ENCODE results near the gene WSCD1.

Gene WSCD1

DNA sequence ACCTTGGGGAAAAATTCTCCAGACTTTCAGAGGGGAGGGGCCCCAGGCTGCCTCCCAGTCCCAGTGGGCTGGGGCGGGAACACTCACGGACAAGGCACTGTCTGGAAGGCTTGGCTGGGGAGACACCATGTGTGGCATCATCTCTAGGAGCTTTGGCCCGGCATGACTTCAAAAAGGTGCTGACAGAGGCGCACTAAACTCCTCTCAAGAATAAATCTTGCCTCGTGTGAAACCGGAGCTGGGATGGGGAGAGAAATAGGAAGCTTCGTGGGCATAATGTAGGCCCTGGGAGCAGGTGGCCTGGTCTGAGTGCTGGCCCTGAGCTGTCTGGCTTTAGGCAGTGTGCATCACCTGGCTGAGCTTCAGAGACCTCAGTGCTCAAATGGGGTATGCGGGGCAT lies 5.7 kb downstream of the WSCD1 start:
- TF ChIP-seq, protein P1, sequence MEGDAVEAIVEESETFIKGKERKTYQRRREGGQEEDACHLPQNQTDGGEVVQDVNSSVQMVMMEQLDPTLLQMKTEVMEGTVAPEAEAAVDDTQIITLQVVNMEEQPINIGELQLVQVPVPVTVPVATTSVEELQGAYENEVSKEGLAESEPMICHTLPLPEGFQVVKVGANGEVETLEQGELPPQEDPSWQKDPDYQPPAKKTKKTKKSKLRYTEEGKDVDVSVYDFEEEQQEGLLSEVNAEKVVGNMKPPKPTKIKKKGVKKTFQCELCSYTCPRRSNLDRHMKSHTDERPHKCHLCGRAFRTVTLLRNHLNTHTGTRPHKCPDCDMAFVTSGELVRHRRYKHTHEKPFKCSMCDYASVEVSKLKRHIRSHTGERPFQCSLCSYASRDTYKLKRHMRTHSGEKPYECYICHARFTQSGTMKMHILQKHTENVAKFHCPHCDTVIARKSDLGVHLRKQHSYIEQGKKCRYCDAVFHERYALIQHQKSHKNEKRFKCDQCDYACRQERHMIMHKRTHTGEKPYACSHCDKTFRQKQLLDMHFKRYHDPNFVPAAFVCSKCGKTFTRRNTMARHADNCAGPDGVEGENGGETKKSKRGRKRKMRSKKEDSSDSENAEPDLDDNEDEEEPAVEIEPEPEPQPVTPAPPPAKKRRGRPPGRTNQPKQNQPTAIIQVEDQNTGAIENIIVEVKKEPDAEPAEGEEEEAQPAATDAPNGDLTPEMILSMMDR (conservative IDR thresholded peaks at IDR 0.05; ENCODE audit: low read depth, low read length), result no peak
- no peak overlapping the region for H3K4me3 ChIP-seq (ENCODE audit: low read depth, low read length)
- DNase-seq (ENCODE audit: low read depth), result no peak

DNA sequence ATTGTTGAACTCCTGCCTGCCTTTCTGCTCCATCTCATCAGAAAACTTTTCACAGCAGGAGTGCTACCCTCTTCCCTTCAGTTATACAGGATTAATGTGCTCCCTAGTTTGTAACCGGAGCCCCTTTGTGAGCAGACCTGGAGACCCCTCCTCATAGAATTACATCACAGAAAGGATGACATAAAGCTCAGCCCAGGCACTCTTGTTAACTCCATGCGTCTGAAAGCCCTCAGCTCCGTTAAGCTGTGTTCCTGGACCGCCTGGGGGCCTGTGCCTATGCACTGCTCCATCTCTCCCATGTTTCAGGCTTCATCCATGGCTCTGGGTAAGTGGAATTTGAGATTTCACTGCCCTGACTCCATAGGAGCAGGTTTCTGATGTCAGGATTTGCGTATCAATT lies 7.6 kb downstream of the WSCD1 start:
- no peak overlapping the region for H3K4me3 ChIP-seq (ENCODE audit: low read depth, low read length)
- DNase-seq (ENCODE audit: low read depth), result no peak
- TF ChIP-seq, protein P1 (conservative IDR thresholded peaks at IDR 0.05; ENCODE audit: low read depth, low read length), result no peak

- TF ChIP-seq, protein P1 (conservative IDR thresholded peaks at IDR 0.05; ENCODE audit: low read depth, low read length), result no peak
- H3K4me3 ChIP-seq (ENCODE audit: low read depth, low read length), result no peak overlapping the region
- DNase-seq (ENCODE audit: low read depth), result no peak
Observed at GRCh38 chr17:6078458-6078871, 8.3 kb downstream of the WSCD1 start.

GRCh38 chr17:6079155-6079888 lies 9.1 kb downstream of the WSCD1 start:
- TF ChIP-seq, protein P1 (conservative IDR thresholded peaks at IDR 0.05; ENCODE audit: low read depth, low read length), result no peak
- no peak overlapping the region for H3K4me3 ChIP-seq (ENCODE audit: low read depth, low read length)

GRCh38 chr17:6079960-6080359 lies 9.8 kb downstream of the WSCD1 start:
- TF ChIP-seq, protein P1 (conservative IDR thresholded peaks at IDR 0.05; ENCODE audit: low read depth, low read length), result no peak
- DNase-seq (ENCODE audit: low read depth), result no peak
- no peak overlapping the region for H3K4me3 ChIP-seq (ENCODE audit: low read depth, low read length)

More at GRCh38 chr17:6079155-6079888, 9.1 kb downstream of the WSCD1 start:
- no peak for DNase-seq (ENCODE audit: low read depth)

GRCh38 chr17:6080711-6081430 lies 10.7 kb downstream of the WSCD1 start:
- TF ChIP-seq, protein P1 (conservative IDR thresholded peaks at IDR 0.05; ENCODE audit: low read depth, low read length), result no peak
- H3K4me3 ChIP-seq (ENCODE audit: low read depth, low read length), result no peak overlapping the region
- DNase-seq (ENCODE audit: low read depth), result no peak
